ENCODE measurements around the gene BNIPL. TPM values are rescaled to one million over a fixed set of nuclear protein-coding genes. Genes with fewer than 3 reads are reported as not detected.
A peak's percentile ranks its signal among the peaks of the same experiment; 100 is the strongest.

The BNIPL gene
- total RNA-seq, 1 donor from 2014 or later = not detected

GRCh38 chr1:151001602-151002001 is 34.8 kb upstream of the BNIPL start:
- no peak for DNase-seq (ENCODE audit: low spot score in 2 of 2)
- H3K4me3 ChIP-seq = no peak overlapping the region
- peaks cover 35 to 39% of the 10 kb centered on the region in 2 donors for H3K36me3 ChIP-seq
- intact Hi-C loops (cut with DNase I) = loop anchor here (10.0 kb wide), 1 partner anchor 307 kb away; the partner anchor contains the start of gene GOLPH3L
- H3K27ac ChIP-seq = no peak overlapping the region
- no peak for TF ChIP-seq CTCF (IDR thresholded peaks at IDR 0.05)
- H3K4me1 ChIP-seq = peaks cover 8 to 29% of the 10 kb centered on the region in 2 donors
- no peaks in the 10 kb centered on the region for H3K27me3 ChIP-seq
- no peaks in the 10 kb centered on the region for H3K9me3 ChIP-seq

GRCh38 chr1:151002051-151002450 is 34.3 kb upstream of the BNIPL start:
- H3K27me3 ChIP-seq = no peaks in the 10 kb centered on the region
- DNase-seq (ENCODE audit: low spot score in 2 of 2) = no peak
- no peak overlapping the region for H3K27ac ChIP-seq
- H3K4me3 ChIP-seq = no peak overlapping the region
- intact Hi-C loops (cut with DNase I) = loop anchor here (10.0 kb wide), 1 partner anchor 307 kb away; the partner anchor contains the start of gene GOLPH3L
- no peak for TF ChIP-seq CTCF (IDR thresholded peaks at IDR 0.05)
- no peaks in the 10 kb centered on the region for H3K9me3 ChIP-seq
- peaks cover 32 to 34% of the 10 kb centered on the region in 2 donors for H3K36me3 ChIP-seq
- H3K4me1 ChIP-seq = peaks cover 8 to 31% of the 10 kb centered on the region in 2 donors

- H3K36me3 ChIP-seq = peaks cover 26 to 29% of the 10 kb centered on the region in 2 donors
- H3K4me3 ChIP-seq = no peak overlapping the region
- no peak overlapping the region for H3K27ac ChIP-seq
- intact Hi-C loops (cut with DNase I) = loop anchor here (10.0 kb wide), 1 partner anchor 308 kb away; the partner anchor contains the start of gene GOLPH3L
- no peaks in the 10 kb centered on the region for H3K27me3 ChIP-seq
- DNase-seq (ENCODE audit: low spot score in 2 of 2) = no peak
- TF ChIP-seq CTCF (IDR thresholded peaks at IDR 0.05) = no peak
- peaks cover 9 to 37% of the 10 kb centered on the region in 2 donors for H3K4me1 ChIP-seq
- H3K9me3 ChIP-seq = no peaks in the 10 kb centered on the region
Measured at GRCh38 chr1:151002611-151003010, 33.8 kb upstream of the BNIPL start.

- Histone ChIP-seq H3K4me1 (peaks cover 11 to 40% of the 10 kb centered on the region in 2 donors), H3K27ac (no peak overlapping the region), H3K4me3 (peak overlapping the region in 1 of 2 donors; percentile 70), H3K36me3 (peaks cover 21 to 23% of the 10 kb centered on the region in 2 donors), H3K27me3 (no peaks in the 10 kb centered on the region), H3K9me3 (no peaks in the 10 kb centered on the region)
- intact Hi-C loops (cut with DNase I) = loop anchor here (10.0 kb wide), 1 partner anchor 308 kb away; the partner anchor contains the start of gene GOLPH3L
- no peak for TF ChIP-seq CTCF (IDR thresholded peaks at IDR 0.05)
- DNase-seq (ENCODE audit: low spot score in 2 of 2) = no peak
Measured at GRCh38 chr1:151003180-151003579, 33.2 kb upstream of the BNIPL start.

- Histone ChIP-seq H3K9me3 (no peaks in the 10 kb centered on the region), H3K27me3 (no peaks in the 10 kb centered on the region), H3K4me3 (peak overlapping the region; percentile 64 to 70), H3K36me3 (peaks cover 3 to 7% of the 10 kb centered on the region in 2 donors), H3K27ac (peak overlapping the region; percentile 85 to 87), H3K4me1 (peaks cover 11 to 46% of the 10 kb centered on the region in 2 donors)
- no peak for DNase-seq (ENCODE audit: low spot score in 2 of 2)
- no peak for TF ChIP-seq CTCF (IDR thresholded peaks at IDR 0.05)
- intact Hi-C loops (cut with DNase I) = loop anchor here (10.0 kb wide), 1 partner anchor 311 kb away; the partner anchor contains the start of gene GOLPH3L
Measured at GRCh38 chr1:151005729-151006319, 30.6 kb upstream of the BNIPL start.
